Esophagus muscularis mucosa (tissue), 3 donors: Measurements from ENCODE around the gene VPS18.

ENCODE experiments used
- EP300 ChIP-seq: sonication (generic); formaldehyde crosslinking; IDR thresholded peaks from one replicate; pipeline ENCODE4 v1.6.1; 2017; ENCODE audit warnings: antibody characterized with exemption
- TF ChIP-seq, protein P1 (sequence below), 3 experiments: fragments of 200-600 bp in 2 of 3; fragments of 450-650 bp in 1 of 3; sonication (generic) in 2 of 3; IDR thresholded peaks; one replicate each; pipeline ENCODE4 v1.5.1; 2017 to 2019; ENCODE audit warnings: antibody characterized with exemption in 3 of 3, mild to moderate bottlenecking in 2 of 3, moderate library complexity in 1 of 3

DNA sequence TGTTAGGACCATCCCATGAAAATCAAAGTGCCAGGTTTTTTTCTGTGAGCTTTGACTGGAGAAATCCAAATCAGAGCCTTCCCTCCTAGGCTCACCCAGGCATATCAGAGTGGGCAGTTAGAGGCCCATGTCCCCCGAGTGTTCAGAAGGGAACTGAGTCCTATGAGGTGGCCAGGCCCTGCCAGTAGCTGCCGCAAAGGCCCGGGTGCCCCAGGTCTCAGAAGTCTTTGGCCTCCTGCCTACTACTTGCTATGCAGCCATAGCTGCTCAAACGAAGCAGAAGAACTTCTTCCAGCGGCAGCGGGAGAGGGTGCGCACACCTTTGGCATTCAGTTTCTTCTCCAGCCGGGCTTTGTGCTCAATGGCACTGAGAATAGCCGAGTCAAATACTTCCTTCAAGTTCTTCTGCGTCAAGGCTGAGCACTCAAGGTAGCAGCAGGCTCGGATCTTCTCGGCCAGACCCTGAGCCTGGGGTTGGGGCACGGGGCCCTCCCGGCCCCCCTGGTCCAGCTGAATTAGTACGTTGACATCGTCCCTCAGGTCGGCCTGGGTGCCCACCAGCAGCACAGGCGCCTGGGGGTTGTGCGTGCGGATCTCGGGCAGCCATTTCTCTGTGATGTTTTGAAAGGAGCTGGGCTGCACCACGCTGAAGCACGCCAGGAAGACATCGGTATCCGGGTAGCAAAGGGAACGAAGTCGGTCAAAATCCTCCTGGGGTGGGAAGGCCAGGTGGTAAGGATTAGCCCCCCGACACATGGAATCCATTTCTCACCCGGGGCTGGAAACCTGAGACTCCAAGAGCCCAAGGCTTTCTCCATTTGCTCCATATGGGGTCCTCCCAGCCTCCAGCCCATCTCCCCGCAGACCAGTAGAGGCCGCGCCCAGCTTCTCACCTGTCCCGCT lies 21.2 kb upstream of the VPS18 start:
- TF ChIP-seq, protein P1, sequence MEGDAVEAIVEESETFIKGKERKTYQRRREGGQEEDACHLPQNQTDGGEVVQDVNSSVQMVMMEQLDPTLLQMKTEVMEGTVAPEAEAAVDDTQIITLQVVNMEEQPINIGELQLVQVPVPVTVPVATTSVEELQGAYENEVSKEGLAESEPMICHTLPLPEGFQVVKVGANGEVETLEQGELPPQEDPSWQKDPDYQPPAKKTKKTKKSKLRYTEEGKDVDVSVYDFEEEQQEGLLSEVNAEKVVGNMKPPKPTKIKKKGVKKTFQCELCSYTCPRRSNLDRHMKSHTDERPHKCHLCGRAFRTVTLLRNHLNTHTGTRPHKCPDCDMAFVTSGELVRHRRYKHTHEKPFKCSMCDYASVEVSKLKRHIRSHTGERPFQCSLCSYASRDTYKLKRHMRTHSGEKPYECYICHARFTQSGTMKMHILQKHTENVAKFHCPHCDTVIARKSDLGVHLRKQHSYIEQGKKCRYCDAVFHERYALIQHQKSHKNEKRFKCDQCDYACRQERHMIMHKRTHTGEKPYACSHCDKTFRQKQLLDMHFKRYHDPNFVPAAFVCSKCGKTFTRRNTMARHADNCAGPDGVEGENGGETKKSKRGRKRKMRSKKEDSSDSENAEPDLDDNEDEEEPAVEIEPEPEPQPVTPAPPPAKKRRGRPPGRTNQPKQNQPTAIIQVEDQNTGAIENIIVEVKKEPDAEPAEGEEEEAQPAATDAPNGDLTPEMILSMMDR (IDR thresholded peaks at IDR 0.05), result no peak
- no peak for TF ChIP-seq EP300
